PC-9 (cell line): ENCODE results near the gene CNTN1. TPM values are rescaled to one million over a fixed set of nuclear protein-coding genes. Genes with fewer than 3 reads are reported as not detected.

Source experiments
- BruUV-seq: library from RNA; stranded (reverse); fragments of 400-500 nt; replicated peaks from 2 replicates; lab custom pipeline; 2021; lab: Mats Ljungman, UMichigan
- CTCF ChIA-PET: fragments of 300-600 bp; sonication (Branson Sonifier 250); formaldehyde crosslinking; loops from one replicate; lab custom pipeline; 2022; ENCODE audit warnings: antibody characterized with exemption; lab: Charles Lee
- POLR2A ChIA-PET: fragments of 300-600 bp; sonication (Branson Sonifier 250); formaldehyde crosslinking; loops from one replicate; lab custom pipeline; 2022; ENCODE audit warnings: antibody characterized with exemption; ENCODE audit not compliant: unreplicated experiment; lab: Charles Lee
- DNase-seq, 2 experiments: peaks; one replicate each; pipeline versions ENCODE4 v3.0.0 to v3.0.0-alpha.2; 2015 to 2022; ENCODE audit warnings: mixed read lengths in 1 of 2
- H2AFZ ChIP-seq: fragments of 200-600 bp; sonication (generic); 2 replicates; pipeline ENCODE4 v1.8.1; 2017; ENCODE audit warnings: antibody characterized with exemption
- H3F3A ChIP-seq: fragments of 200-600 bp; sonication (generic); 2 replicates; pipeline ENCODE4 v1.8.1; 2017; ENCODE audit warnings: antibody characterized with exemption, mild to moderate bottlenecking, low read depth; ENCODE audit not compliant: insufficient read depth
- H3K27ac ChIP-seq: fragments of 200-600 bp; sonication (generic); 2 replicates; pipeline ENCODE4 v1.6.1; 2016; ENCODE audit warnings: mixed run types
- H3K27me3 ChIP-seq: fragments of 200-600 bp; sonication (generic); 2 replicates; pipeline ENCODE4 v1.6.1; 2016; ENCODE audit warnings: low read depth, mixed run types; ENCODE audit not compliant: insufficient read depth
- H3K36me3 ChIP-seq: fragments of 200-600 bp; sonication (generic); 2 replicates; pipeline ENCODE4 v1.6.1; 2016; ENCODE audit warnings: low read depth, mixed run types
- H3K4me1 ChIP-seq: fragments of 200-600 bp; sonication (generic); replicated peaks from 2 replicates; pipeline ENCODE4 v1.6.1; 2016; ENCODE audit warnings: mixed run types; ENCODE audit not compliant: insufficient read depth
- H3K4me2 ChIP-seq: fragments of 200-600 bp; sonication (generic); 2 replicates; pipeline ENCODE4 v1.6.1; 2017; ENCODE audit warnings: mixed run types
- H3K4me3 ChIP-seq: fragments of 200-600 bp; sonication (generic); 2 replicates; pipeline ENCODE4 v1.6.1; 2016; ENCODE audit warnings: mixed run types
- H3K79me2 ChIP-seq: fragments of 200-600 bp; sonication (generic); 2 replicates; pipeline ENCODE4 v1.6.1; 2017; ENCODE audit warnings: low read depth, mixed run types
- H3K9me2 ChIP-seq: fragments of 200-600 bp; sonication (generic); 2 replicates; pipeline ENCODE4 v1.8.1; 2017; ENCODE audit warnings: mild to moderate bottlenecking; ENCODE audit not compliant: insufficient read depth
- H3K9me3 ChIP-seq: fragments of 200-600 bp; sonication (generic); 2 replicates; pipeline ENCODE4 v1.8.1; 2016; ENCODE audit warnings: low read depth; ENCODE audit not compliant: insufficient read depth
- H4K20me1 ChIP-seq: fragments of 200-600 bp; sonication (generic); 2 replicates; pipeline ENCODE4 v1.8.1; 2017; ENCODE audit not compliant: insufficient read depth
- CTCF ChIP-seq: fragments of 200-600 bp; sonication (generic); conservative IDR thresholded peaks from 2 replicates; pipeline ENCODE4 v1.6.1; 2017; ENCODE audit warnings: mixed run types, antibody characterized with exemption, mild to moderate bottlenecking, moderate library complexity
- EZH2 ChIP-seq: fragments of 200-600 bp; sonication (generic); IDR thresholded peaks from 2 replicates; pipeline ENCODE4 v1.8.0; 2017; ENCODE audit warnings: antibody characterized with exemption, low read depth
- intact Hi-C: fragments of 100-400 bp; cut with micrococcal nuclease; formaldehyde crosslinking; loops from one replicate; pipeline ENCODE4 v1.10.0; 2022; ENCODE audit not compliant: unreplicated experiment
- total RNA-seq: library from RNA; stranded (reverse); gene quantifications from 2 replicates; pipeline ENCODE4 v1.2.3, GENCODE V29; 2021

The CNTN1 gene
- total RNA-seq, 1 experiment from 2014 or later: 0.37 TPM

GRCh38 chr12:40762072-40762471 is 69.8 kb downstream of the CNTN1 start:
- ChIA-PET POLR2A (no interaction called here), CTCF (no interaction called here)
- H3K9me2 ChIP-seq: no peaks in the 10 kb centered on the region; the same call in 1 of the 2 replicates
- H2AFZ ChIP-seq: 0 out of 2 replicates have a peak overlapping the region, but pooled peaks have one; percentile 1
- no TSS peak for BruUV-seq
- intact Hi-C loops: no loop called here
- no peaks in the 10 kb centered on the region for H4K20me1 ChIP-seq
- no peaks in the 10 kb centered on the region for H3K36me3 ChIP-seq
- H3K4me1 ChIP-seq: no peaks in the 10 kb centered on the region
- peak; percentile 49 for TF ChIP-seq CTCF
- no peak for TF ChIP-seq EZH2
- no peaks in the 10 kb centered on the region for H3F3A ChIP-seq
- no peaks in the 10 kb centered on the region for H3K79me2 ChIP-seq
- no peaks in the 10 kb centered on the region for H3K9me3 ChIP-seq
- no peaks in the 10 kb centered on the region for H3K27me3 ChIP-seq
- no peak overlapping the region for H3K27ac ChIP-seq
- no peak overlapping the region for H3K4me2 ChIP-seq
- H3K4me3 ChIP-seq: no peak overlapping the region
- DNase-seq: no peak

GRCh38 chr12:40768125-40768864 is 76.1 kb downstream of the CNTN1 start:
- Histone ChIP-seq H3K36me3 (no peaks in the 10 kb centered on the region), H3K4me1 (no peaks in the 10 kb centered on the region), H3K79me2 (no peaks in the 10 kb centered on the region), H3K9me3 (no peaks in the 10 kb centered on the region; the same call in 1 of the 2 replicates), H3K9me2 (no peaks in the 10 kb centered on the region), H4K20me1 (no peaks in the 10 kb centered on the region), H3K4me2 (no peak overlapping the region), H2AFZ (peak overlapping the region; percentile 35; the same call in 1 of the 2 replicates), H3K27ac (no peak overlapping the region), H3K4me3 (no peak overlapping the region), H3F3A (no peaks in the 10 kb centered on the region), H3K27me3 (no peaks in the 10 kb centered on the region)
- ChIA-PET POLR2A (no interaction called here), CTCF (no interaction called here)
- no TSS peak for BruUV-seq
- TF ChIP-seq CTCF: no peak
- TF ChIP-seq EZH2: no peak
- intact Hi-C loops: no loop called here
- DNase-seq: no peak

GRCh38 chr12:40769846-40770245 is 77.6 kb downstream of the CNTN1 start:
- no peaks in the 10 kb centered on the region for H3K79me2 ChIP-seq
- no peaks in the 10 kb centered on the region for H3K4me1 ChIP-seq
- H3K27me3 ChIP-seq: no peaks in the 10 kb centered on the region
- H3K36me3 ChIP-seq: no peaks in the 10 kb centered on the region
- intact Hi-C loops: no loop called here
- no peaks in the 10 kb centered on the region for H3K9me2 ChIP-seq
- DNase-seq: no peak
- H3K4me2 ChIP-seq: no peak overlapping the region
- H3K4me3 ChIP-seq: no peak overlapping the region
- H4K20me1 ChIP-seq: no peaks in the 10 kb centered on the region
- no TSS peak for BruUV-seq
- CTCF ChIA-PET: no interaction called here
- H3K27ac ChIP-seq: no peak overlapping the region
- no peak overlapping the region for H2AFZ ChIP-seq
- H3F3A ChIP-seq: no peaks in the 10 kb centered on the region
- POLR2A ChIA-PET: no interaction called here
- TF ChIP-seq EZH2: no peak
- no peaks in the 10 kb centered on the region; the same call in 1 of the 2 replicates for H3K9me3 ChIP-seq
